ENCODE results near the gene CRYBB1.

GRCh38 chr22:26599505-26599904 is 18.3 kb downstream of the CRYBB1 start:
- TF ChIP-seq POLR2A (IDR thresholded peaks at IDR 0.05) (no peak), CTCF (IDR thresholded peaks at IDR 0.05) (no peak), POLR2AphosphoS5 (IDR thresholded peaks at IDR 0.05) (no peak), EP300 (IDR thresholded peaks at IDR 0.05) (no peak)
